GM19395 (cell line): ENCODE results near the gene ALK.

Source experiments
- ATAC-seq: cut with Tn5 transposase; IDR thresholded peaks from one replicate; pipeline ENCODE4 v1.9.1; 2021; ENCODE audit warnings: mild to moderate bottlenecking, moderate library complexity; ENCODE audit not compliant: unreplicated experiment

The ALK gene

DNA sequence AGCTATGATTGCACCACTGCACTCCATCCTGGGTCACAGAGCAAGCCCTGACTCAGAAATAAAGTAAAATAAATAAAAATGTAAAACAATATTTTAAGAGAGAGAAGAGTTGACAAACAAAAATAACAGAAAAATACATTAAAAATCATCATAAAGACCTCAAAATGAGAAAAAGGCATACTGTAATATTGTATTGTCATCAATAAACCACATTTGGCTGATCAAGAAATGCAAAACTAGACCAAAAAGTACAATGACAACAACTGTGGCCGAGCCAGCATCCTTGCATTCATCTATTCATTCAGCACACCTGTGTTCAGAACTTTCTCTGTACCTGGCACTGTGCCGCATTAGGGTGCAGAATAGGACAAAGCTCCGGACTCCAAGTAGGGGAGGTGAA is 121.8 kb downstream of the ALK start:
- no peak for ATAC-seq

GRCh38 chr2:29797916-29798315 is 123.5 kb downstream of the ALK start:
- no peak for ATAC-seq

- no peak for ATAC-seq
Observed at GRCh38 chr2:29796446-29796845, 124.9 kb downstream of the ALK start.

GRCh38 chr2:29789911-29790485 is 131.4 kb downstream of the ALK start:
- ATAC-seq: no peak

DNA sequence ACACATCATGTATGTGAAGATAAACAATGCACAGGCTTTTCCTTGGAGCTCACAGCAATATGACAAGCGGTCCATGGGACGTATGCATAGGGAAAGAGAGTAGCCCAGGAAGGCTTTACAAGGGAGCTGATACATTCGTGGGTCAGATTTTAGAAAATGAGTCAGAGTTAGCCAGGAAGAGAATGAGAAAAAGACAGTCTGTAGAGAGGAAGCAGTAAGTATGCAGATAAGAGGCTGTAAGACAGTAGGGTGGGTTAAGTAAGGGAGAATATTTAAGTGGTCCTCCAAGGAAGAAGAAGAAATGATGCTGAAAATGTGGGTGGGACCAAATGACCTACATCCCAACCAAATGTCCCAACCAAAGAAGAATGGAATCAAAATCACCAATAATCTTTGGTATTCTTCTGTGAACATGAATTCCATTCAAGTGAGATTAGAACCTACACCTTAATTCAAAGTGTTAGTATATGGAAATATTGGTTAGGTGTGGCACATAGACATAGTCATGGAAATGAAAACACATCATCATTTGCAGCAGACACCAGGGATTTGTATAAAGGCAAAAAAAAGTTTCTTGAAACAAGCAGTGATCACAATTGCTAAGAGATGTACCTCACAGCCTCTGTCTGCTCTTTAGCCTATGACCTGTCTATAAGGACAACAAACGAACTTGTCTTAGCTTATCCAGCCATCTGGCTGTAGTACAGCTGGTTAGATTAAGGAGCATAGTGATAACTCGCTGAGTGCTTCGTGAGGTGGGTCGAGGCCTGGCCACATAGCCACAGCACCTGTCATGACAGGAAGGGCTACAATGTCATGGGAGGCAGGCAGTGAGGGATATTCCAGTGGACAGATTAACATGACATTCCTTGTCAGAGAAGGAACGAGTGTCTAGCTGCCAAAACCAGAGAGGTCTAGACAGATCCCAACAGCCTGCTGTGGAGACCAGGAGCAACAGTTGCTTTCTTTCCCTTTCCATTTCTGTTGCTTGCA is 133.6 kb downstream of the ALK start:
- ATAC-seq: no peak

GRCh38 chr2:29786361-29786760 is 135.0 kb downstream of the ALK start:
- ATAC-seq: no peak

DNA sequence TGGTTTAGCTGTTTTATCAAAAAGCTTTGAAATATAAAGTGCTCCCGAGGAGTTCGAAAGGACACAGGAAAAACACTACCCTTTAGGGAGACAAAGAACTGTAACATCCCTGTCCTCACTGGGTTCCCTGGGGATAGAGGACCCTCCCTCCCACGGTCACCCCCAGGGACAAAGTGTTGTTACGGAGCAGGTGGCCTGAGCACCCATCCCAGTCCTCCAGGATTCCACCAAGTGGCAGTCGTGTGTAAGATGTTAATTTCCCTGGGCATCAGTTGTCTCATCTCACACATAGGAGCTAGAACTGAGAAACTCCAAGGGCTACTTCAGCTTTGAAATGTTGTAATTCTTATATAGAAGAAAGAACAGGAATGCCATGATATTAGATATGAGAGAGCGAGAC is 137.7 kb downstream of the ALK start:
- ATAC-seq: no peak

- no peak for ATAC-seq
Observed at GRCh38 chr2:29782549-29783458, 138.6 kb downstream of the ALK start.

GRCh38 chr2:29782087-29782486 is 139.3 kb downstream of the ALK start:
- ATAC-seq: no peak

- no peak for ATAC-seq
Observed at GRCh38 chr2:29780906-29781305, 140.5 kb downstream of the ALK start.

DNA sequence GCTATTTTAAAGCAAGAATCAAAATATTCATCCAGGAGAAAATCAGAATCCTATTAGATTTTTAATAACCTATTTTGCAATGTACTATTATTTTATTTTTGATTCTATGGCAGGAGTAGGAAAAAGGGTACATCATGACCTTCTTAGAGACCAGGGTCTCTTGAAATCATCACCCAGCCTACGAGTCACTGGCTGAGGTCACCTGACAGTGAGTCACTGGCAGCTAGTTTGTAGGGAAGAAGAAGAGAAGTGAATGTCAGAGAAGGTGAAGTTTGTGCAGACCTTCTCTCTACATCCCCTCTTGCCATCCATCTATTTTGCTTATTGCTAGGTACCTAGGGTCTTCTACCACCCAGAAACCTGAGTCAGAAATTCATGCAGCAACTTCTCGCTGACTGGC is 144.2 kb downstream of the ALK start:
- no peak for ATAC-seq

DNA sequence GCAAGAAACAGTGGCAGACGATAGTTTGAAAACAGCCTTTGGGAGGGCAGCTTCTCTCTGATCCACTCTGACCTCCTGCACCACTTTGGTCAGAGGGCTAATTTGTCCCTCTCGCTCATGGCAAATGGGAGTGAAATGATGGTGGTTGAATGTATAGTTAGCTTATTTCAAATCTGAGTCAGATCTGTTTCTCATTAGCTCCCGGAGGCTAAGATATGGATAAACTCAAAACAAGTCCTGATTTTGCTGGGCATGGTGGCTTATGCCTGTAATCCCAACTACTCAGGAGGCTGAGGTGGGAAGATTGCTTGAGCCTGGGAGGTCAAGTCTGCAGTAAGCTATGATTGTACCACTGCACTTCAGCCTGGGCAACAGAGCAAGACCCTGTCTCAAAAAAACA is 145.0 kb downstream of the ALK start:
- ATAC-seq: no peak

DNA sequence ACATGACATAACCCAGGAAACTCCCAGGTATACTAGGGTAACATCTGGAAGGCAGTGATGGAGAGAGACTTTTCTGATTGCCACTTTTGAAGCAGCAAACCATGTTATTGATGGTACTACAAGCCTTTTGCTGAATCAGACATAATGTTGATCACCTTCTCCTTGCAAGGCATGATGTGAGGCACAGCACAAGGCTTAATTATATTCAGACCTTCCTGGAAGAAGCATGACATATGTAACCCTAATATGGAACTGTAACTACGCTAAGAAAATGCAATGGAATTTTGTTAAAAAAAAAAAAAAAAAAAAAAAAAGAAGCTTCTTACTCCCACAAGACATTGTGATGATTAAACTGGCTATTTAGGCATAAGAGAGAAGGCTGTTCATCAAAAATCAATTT is 145.4 kb downstream of the ALK start:
- ATAC-seq: no peak

GRCh38 chr2:29774624-29775023 is 146.8 kb downstream of the ALK start:
- ATAC-seq: no peak

- ATAC-seq: no peak
Observed at GRCh38 chr2:29770846-29771245, 150.5 kb downstream of the ALK start.

GRCh38 chr2:29769847-29770246 is 151.5 kb downstream of the ALK start:
- no peak for ATAC-seq

- ATAC-seq: no peak
Observed at GRCh38 chr2:29767606-29768335, 153.6 kb downstream of the ALK start.

DNA sequence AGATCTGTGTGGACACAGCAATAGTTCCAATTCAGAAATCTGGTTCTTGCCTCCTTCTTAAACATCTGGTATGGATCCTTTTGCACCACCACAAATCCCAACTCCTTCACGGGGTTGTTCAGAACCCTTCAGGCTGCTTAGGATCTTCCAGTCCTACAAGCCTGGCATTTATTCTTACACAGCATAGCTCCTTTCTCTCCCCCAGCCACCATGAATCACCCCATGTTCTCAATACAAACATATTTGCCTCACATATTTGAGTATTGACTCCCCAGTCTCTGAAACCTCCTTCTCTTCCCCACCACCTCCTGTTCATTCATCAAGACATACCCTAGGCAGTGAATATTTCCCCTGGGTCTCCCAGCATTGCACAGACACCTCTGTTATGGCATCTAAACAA is 155.2 kb downstream of the ALK start:
- ATAC-seq: no peak

DNA sequence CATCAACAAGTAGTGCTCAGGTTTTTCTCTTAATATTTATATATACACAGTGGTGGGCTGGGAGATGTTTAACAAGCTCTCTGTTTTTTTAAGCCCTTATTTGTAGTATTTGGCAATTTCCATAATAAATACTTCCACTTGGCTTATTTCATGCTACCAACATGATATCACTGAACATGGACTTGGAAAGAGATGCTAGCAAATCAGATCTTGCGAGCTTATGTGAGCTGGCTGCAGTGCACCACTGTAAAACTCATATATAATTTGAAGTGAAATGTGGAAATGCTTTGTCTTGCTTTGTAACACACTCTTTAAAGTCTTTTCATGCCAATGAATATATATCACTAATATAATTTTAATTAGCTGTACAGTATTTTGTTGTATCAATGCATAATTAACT is 155.7 kb downstream of the ALK start:
- no peak for ATAC-seq

- no peak for ATAC-seq
Observed at GRCh38 chr2:29763371-29763770, 158.0 kb downstream of the ALK start.

DNA sequence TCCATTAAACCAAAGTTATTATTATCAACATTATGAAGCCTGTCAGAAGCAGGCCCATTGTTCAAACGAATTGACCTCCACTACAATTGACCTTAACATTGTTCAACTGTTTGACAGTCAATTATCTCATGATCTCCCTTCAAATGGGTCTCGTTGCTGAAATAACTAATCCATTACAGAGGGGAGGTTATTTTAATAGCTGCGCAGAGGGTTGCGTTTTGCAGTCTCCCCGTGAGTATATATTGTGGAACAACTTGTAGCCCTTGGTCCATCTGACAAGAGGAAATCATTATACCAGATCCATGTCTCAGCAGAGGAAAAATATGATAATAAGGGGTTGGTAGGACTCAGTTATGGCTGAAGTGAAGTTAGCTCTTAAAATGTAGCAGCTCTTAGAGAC is 159.1 kb downstream of the ALK start:
- ATAC-seq: no peak
